GM21360 (cell line): ENCODE data around the gene CELF5.
"Not testable (repeated sequence)": the region's sequence is repeated elsewhere in the genome, so short reads cannot be mapped to it uniquely, and the experiment has no call there.

Experiments used
- ATAC-seq: cut with Tn5 transposase; IDR thresholded peaks from one replicate; pipeline ENCODE4 v1.9.1; 2021; ENCODE audit warnings: mild to moderate bottlenecking, moderate library complexity; ENCODE audit not compliant: unreplicated experiment

Gene CELF5

DNA sequence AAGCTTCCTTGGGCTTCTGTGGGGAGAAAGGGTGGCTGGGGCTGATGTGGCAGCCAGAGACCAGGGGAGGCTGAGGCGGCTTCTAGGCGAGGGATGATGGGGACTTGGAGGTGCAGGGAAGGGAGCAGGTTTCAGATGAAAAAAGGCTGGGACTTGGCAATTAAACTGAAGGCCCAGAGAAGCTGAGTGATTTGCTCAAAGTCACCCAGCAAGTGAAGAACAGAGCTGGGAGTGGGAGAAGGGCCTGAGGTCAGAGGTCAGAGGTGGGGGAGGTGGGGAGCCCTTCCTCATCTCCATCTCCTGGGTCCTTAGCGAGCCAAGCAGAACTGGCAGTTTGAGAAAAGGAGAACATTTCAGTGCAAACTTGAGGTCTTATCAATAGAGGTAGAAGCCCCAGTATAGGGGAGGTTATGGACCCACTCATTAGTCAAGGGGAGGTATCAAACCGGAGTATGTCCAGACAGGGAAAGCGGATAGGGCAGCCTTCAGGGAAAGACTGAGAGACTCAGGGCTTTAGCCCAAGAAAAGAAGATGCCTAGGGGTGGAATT, 92.3 kb downstream of the CELF5 start:
- ATAC-seq, result no peak

DNA sequence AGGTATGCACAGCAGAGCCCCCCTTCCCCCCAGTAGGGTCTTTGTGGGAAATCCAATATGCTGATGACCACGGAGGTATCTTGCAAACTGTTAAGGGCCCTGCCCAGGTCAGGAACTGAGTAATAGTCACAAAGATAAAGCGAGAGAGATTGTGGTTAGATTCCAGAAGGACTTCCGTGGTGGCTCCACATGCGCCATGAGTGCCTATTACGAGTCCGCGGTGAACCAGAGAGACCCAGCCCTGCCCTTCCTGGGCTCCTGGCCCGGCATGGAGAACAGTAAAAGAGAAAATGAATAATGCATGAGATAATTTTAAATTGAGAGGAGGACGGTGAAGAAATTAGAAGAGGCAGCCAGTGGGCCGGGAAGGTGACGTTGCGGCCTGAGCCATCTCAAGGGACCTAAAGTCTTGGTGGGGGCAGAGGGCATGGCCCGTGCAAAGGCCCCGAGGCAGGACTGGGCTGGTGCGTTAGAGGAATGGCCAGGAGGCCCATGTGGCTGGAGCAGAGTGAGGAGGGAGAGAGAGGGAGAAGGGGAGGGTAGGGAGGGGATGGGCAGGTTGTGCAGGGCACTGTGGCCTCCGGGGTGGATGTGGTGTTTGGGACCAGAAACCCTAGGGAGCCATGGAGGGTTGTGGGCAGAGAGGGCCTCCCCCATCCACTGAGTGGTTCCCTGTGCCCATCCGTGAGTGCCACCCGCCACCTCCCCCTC, 95.3 kb downstream of the CELF5 start:
- no peak for ATAC-seq

GRCh38 chr19:3320354-3320670, 95.9 kb downstream of the CELF5 start:
- no peak for ATAC-seq

DNA sequence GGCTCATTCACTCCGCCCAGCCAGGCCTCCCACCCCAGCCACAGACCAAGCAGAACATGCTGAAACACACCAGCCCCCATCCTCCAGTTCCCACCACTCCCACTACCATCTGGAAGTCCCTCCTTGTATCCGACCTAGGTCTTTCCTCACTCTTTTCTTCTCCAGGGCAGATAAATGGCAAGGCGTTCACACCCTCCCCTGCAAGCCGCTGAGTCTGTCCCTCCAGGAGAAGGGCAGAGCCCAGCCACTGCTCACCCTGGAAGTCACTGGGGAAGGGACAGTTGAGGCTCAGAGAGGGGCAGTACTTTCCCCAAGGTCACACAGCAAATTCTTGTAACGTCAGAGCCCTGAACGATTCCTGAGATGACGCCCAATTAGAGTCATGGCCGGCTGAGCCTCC, 96.4 kb downstream of the CELF5 start:
- ATAC-seq, result no peak

GRCh38 chr19:3321696-3322095, 97.2 kb downstream of the CELF5 start:
- ATAC-seq, result no peak

DNA sequence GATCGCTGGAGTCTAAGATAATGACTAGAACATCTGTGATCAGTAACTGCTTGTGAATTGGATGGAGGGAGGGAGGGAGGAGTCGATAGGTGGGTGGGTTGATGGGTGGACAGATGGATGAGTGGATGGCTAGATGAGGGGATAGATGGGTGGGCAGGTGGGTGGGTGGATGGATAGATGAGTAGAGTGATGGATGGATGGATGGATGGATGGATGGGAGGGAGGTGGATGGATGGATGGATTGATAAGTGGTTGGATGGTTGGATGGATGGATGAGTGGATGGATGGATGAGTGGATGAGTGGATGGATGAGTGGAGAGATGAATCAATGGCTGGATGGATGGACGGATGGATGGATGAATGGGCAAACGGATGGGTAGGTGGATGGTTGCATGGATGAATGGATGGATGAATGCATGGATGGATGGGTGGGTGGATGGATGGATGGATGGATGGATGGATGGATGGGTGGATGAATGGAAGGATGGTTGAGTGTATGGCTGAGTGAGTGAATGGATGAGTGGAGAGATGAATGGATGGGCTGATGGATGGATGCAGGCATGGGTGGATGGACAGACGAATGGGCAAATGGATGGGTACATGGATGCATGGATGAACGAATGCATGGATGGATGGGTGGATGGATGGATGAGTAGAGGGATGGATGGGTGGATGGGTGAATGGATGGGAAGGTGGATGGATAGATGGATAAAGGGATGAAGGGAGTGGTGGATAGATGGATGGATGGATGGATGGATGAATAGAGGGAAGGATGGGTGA, 97.9 kb downstream of the CELF5 start:
- no peak for ATAC-seq

DNA sequence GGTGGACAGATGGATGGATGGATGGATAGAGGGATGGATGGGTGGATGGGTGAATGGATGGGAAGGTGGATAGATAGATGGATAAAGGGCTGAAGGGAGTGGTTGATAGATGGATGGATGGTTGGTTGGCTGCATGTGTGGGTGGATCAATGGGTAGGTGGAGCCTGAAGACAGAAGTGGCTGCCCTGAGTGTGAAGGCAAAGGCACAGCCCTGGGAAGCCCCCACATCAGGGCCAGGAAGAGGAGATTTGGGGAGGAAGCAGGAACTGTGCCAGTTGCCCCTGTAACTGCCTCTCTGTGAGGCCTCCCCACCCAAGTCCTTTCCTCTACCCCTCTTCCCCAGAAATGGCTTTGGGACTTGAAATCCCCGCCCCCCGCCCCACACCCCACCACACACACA, 98.6 kb downstream of the CELF5 start:
- ATAC-seq, result no peak

DNA sequence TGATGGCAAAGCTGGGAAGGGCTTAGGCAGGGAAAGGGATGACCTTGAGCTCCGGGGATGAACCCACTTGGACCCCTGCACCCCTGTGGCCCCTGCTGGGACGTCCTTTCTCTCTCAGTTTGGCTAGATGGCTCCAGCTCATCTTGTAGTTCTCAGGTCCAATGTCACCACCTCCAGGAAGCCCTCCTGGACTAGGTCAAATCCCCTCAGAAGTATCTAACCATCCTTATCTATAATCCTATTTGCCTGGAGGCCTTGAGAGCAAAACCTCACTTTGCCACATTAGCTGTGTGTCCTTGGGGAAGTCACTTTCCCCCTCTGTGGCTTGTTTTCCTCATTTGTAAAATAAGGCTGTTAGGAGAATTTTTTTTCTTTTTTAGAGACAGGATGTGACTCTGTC, 99.2 kb downstream of the CELF5 start:
- ATAC-seq, result no peak

DNA sequence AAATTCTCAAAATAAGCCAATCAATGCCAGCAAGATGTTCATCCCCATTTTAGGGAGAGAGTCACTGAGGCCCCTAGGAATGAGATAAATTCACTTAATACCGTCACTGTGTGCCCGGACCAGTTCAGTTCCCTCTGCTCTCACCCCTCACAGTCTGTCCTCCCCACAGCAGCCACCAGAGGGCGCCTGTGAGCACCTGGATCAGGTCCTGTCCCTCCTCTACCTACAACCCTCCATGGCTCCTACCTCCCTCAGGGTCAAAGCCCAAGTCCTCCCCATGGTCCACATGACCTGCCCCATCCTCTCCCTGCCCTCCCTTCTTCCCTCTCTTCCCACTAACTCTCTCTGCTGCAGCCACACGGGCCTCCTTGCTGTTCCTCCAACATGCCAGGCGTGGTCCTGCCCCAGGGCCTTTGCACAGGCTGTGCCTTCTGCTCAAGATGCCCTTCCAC, 100.0 kb downstream of the CELF5 start:
- no peak for ATAC-seq

DNA sequence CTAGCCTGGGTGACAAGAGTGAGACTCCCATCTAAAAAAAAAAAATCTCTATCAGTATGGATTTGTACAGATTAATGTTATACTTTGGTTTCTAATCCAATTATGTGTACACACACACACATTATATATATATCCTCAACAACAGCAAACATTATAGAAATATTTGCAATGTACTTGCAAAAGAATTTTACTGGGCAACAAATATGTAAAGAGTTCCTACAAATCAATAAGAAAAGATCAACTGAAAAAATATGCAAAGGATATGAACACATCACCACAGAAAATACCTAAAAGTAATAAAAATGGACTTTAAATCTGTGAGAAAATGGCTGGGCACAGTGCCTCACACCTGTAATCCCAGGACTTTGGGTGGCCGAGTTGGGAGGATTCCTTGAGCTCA, 101.0 kb downstream of the CELF5 start:
- ATAC-seq, result no peak

DNA sequence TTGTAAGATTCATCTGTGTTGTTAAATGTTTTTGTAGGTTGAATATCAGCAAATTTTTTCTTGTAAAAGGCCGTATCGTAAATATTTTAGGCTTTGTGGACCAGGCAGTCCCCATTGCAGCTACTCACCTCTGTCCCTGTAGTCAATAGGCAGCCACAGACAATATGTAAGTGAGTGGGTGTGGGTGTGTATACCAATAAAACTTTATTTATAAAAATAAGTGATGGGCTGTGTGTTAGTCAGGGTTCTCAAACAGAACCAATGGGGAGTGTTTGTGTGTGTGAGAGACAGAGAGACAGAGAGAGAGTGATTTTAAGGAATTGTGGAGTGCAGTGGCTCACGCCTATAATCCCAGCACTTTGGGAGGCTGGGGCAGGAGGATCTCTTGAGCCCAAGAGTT, 104.3 kb downstream of the CELF5 start:
- ATAC-seq, result no peak

- ATAC-seq, result no peak
Observed at GRCh38 chr19:3330047-3330446, 105.6 kb downstream of the CELF5 start.

DNA sequence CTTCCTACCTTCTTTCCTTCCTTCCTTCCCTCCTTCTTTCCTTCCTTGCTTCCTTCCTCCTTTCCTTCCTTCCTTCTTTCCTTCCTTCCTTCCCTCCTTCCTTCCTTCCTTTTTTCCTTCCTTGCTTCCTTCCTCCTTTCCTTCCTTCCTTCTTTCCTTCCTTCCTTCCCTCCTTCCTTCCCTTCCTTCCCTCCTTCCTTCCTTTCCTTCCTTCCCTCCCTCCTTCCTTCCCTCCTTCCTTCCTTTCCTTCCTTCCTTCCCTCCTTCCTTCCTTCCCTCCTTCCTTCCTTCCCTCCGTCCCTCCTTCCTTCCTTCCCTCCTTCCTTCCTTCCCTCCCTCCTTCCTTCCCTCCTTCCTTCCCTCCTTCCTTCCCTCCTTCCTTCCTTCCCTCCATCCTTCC, 107.8 kb downstream of the CELF5 start:
- ATAC-seq, result not testable (repeated sequence)

GRCh38 chr19:3333020-3333583, 108.6 kb downstream of the CELF5 start:
- ATAC-seq, result no peak

- ATAC-seq, result no peak
Observed at GRCh38 chr19:3333662-3334061, 109.2 kb downstream of the CELF5 start.

- ATAC-seq, result not testable (repeated sequence)
Observed at GRCh38 chr19:3334749-3335430, 110.4 kb downstream of the CELF5 start.

DNA sequence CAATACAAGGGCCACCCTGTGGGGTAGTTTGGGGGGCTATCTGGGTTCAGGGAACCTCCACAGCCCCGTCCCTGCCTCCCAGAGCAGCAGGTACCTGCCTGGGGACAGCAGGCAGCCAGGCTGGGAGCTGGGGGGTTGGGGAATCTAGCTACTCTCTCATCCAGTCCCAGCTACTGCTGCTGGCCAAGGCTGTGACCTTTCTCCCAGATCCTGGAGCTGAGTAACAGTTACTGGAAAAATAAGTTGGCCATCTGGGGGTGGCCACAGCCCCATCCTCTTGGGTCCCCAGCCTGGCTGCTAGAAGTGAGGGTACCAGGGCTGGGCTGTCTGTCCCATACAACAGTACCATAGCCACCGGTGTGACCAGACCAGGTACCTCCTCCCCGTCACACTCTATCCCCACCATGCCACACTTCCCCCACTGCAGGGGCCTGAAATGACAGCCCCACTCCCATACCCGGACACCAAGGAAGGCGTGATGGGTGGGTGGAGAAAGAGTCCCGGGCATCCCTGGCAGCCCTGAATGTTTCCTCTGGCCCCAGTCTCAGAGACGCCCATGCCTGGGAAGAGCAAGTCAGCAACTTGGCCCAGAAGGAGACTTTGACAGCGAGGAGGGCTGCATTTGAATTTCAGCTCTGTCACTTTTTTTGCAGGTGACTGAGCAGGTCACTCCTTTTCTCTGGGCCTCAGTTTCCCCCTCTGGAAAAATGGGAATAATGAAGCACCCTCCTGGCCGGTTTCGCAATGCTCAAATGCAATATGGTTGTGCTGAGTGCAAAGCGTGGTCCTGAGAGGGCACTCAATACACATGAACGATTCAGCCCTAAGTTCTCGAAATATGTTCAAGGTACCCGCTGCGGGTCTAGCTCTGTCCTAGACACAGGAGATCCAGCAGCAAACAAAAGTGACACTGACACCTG, 111.2 kb downstream of the CELF5 start:
- no peak for ATAC-seq

DNA sequence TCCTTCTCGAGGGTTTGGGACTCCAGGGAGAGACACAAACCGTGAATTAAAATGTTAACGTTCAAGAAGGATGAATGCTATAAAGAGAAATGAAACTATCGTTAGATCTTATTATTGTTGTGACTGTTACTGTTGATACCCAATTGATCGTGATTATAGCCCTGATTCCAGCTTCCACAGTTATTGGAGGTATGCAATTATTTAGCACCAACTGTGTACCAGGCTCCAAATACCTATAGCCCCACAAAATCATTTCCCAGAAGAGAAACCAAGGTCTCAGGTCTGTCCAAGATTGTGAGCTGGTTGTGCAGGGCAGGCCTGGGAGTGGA, 111.9 kb downstream of the CELF5 start:
- ATAC-seq, result no peak

DNA sequence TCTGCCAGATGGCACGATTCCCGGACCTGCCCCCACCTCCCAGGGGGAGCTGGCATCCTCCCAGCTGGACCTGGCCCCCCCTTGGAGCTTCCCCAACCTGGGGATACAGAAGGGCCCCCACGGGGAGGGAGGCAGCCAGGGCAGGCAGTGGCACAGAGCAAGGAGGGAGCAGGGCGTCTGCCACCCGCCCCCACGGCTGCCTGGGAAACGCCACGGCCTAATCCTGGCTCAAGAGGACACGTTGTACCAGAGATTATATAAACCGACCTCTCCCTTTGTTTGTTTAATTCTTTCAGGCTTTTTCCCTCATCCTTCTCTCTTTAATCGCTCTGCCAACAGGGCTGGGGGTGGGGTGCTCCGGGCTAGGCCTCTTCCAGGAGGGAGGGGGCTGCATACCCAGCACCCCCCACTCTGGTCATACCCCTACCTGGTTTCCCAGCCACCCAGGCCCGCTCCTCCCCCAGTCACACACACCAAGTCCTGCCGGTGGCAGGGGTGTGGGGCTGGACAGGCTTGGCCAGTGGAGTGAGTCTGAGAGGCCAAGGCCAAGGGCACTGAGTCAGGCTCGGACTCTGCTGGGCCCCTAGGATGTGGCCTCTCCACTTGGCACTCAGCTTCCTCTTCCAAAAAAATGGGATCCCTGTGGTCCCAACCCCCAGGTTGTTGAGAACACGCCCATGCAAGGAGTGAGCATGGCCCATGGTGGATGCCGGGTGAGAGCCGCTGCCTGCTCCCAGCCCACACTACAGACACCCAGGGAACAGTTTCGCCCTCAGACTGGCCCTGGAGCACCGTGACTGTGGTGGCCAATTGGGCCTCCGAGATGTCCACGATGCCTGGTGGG, 112.4 kb downstream of the CELF5 start:
- no peak for ATAC-seq
